Thymus (tissue), 11 donors: ENCODE data around the gene STRIP2. TPM values are rescaled to one million over a fixed set of nuclear protein-coding genes. Genes with fewer than 3 reads are reported as not detected.
"Not testable (repeated sequence)": the region's sequence is repeated elsewhere in the genome, so short reads cannot be mapped to it uniquely, and the experiment has no call there.

Source experiments
- DNase-seq, 9 donors: peaks; one replicate each; pipeline ENCODE4 v3.0.0-alpha.2; 2013; ENCODE audit warnings: low spot score in 9 of 9, low read depth in 6 of 9, missing footprints in 1 of 9
- H3K27ac ChIP-seq, 2 donors: one replicate each; pipeline ENCODE4 v1.5.1; 2013; ENCODE audit warnings: control low read depth in 1 of 2, low read depth in 1 of 2, low read length in 1 of 2, mild to moderate bottlenecking in 1 of 2, moderate library complexity in 1 of 2
- H3K27me3 ChIP-seq, 2 donors: one replicate each; pipeline ENCODE4 v1.5.1; 2013; ENCODE audit warnings: low read length in 1 of 2; ENCODE audit not compliant: control insufficient read depth in 2 of 2, insufficient read depth in 1 of 2
- H3K36me3 ChIP-seq, 2 donors: one replicate each; pipeline ENCODE4 v1.5.1; 2013; ENCODE audit warnings: low read length in 1 of 2, mild to moderate bottlenecking in 1 of 2, moderate library complexity in 1 of 2; ENCODE audit not compliant: control insufficient read depth in 2 of 2, insufficient read depth in 2 of 2
- H3K4me1 ChIP-seq, 2 donors: one replicate each; pipeline ENCODE4 v1.5.1; 2013; ENCODE audit warnings: low read length in 2 of 2; ENCODE audit not compliant: control insufficient read depth in 2 of 2, insufficient read depth in 2 of 2
- H3K4me3 ChIP-seq, 2 donors: one replicate each; pipeline ENCODE4 v1.5.1; 2013; ENCODE audit warnings: low read length in 2 of 2, control low read depth in 1 of 2, mild to moderate bottlenecking in 1 of 2
- H3K9me3 ChIP-seq, 2 donors: one replicate each; pipeline ENCODE4 v1.5.1; 2013; ENCODE audit warnings: low read length in 1 of 2, mild to moderate bottlenecking in 1 of 2; ENCODE audit not compliant: control insufficient read depth in 2 of 2, insufficient read depth in 1 of 2
- WGBS: extraction: QIAGEN DNeasy Blood & Tissue Kit; methylation state at CpG from one replicate; pipeline ENCODE4 v1.1.7; 2013; 5-methylcytosine and 5-hydroxymethylcytosine counted together
- polyA plus RNA-seq: library from polyadenylated mRNA; stranded (reverse); fragments of 200-250 nt; gene quantifications from one replicate; pipeline ENCODE4 v1.2.3, GENCODE V29; 2013
- total RNA-seq: library from RNA; stranded (reverse); fragments of 120-200 nt; gene quantifications from one replicate; pipeline ENCODE4 v1.2.4, GENCODE V29; 2013
- donor health status: healthy.

STRIP2 gene
- total and polyA plus RNA-seq, 2 donors: 1.4 to 1.9 TPM

- no peak overlapping the region for H3K4me3 ChIP-seq
- no peaks in the 10 kb centered on the region for H3K4me1 ChIP-seq
- peaks cover 0 to 15% of the 10 kb centered on the region in 2 donors for H3K27me3 ChIP-seq
- H3K36me3 ChIP-seq: no peaks in the 10 kb centered on the region
- no peak overlapping the region for H3K27ac ChIP-seq
- 60% methylated on average over 5 of the region's 5 CpGs for WGBS
- no peaks in the 10 kb centered on the region for H3K9me3 ChIP-seq
- DNase-seq: no peak
Observed at GRCh38 chr7:129522971-129523340, 88.7 kb downstream of the STRIP2 start.

GRCh38 chr7:129523924-129524323 is 89.7 kb downstream of the STRIP2 start:
- H3K9me3 ChIP-seq: no peaks in the 10 kb centered on the region
- no peak for DNase-seq
- peaks cover 0 to 15% of the 10 kb centered on the region in 2 donors for H3K27me3 ChIP-seq
- H3K27ac ChIP-seq: no peak overlapping the region
- 92% methylated on average over 3 of the region's 3 CpGs for WGBS
- no peak overlapping the region for H3K4me3 ChIP-seq
- no peaks in the 10 kb centered on the region for H3K36me3 ChIP-seq
- no peaks in the 10 kb centered on the region for H3K4me1 ChIP-seq

DNA sequence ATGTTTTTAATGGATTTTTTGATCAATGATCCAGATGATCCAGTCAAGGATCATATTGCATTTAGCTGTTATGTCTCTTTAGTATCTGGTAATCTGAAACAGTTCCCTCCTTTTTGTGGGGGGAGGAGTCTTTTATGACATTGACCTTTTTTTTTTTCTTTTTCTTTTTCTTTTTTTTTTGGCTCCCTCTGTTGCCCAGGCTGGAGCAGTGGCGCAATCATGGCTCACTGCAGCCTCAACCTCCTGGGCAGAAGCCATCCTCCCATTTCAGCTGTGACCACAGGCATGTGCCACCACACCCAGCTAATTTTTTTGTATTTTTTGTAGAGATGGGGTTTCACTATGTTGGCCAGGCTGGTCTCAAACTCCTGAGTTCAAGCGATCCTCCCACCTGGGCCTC is 90.2 kb downstream of the STRIP2 start:
- not testable (repeated sequence) for H3K27ac ChIP-seq, H3K36me3 ChIP-seq, H3K4me1 ChIP-seq, H3K4me3 ChIP-seq, DNase-seq, H3K9me3 ChIP-seq
- WGBS: 88% methylated on average over 2 of the region's 2 CpGs
- H3K27me3 ChIP-seq: peaks cover 0 to 15% of the 10 kb centered on the region in 2 donors

DNA sequence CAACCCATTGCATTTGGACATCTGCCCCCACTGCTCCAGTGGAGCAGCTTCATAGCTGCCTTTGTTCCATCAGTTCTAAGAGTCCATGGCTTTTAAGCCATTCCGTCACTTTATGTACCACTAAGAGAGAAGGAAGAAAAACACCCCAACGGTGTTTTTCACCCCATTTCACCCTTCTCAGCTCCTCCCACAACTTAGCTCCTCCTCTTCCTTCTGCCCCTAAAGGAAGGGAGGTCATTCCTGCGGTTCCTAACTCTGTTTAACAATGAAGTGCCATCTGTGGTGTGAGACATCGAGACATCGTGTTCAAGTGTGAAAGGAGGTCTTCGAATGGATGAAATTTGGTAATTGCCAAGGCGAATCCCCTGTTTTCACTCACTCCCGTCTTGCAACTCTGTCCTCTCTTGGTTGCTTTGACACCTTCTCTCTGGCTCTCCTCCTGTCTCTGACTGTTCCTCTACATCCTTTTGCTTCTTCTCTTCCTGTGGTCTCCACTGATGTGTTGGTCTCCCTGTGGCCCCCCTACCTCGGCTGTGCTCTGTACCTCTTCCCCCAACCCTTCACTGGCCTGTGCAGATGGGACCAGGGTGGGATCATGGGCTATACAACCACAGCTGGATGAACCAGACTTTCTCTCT is 91.1 kb downstream of the STRIP2 start:
- Histone ChIP-seq H3K36me3 (no peaks in the 10 kb centered on the region), H3K27ac (no peak overlapping the region), H3K27me3 (peaks cover 0 to 15% of the 10 kb centered on the region in 2 donors), H3K4me3 (no peak overlapping the region), H3K4me1 (no peaks in the 10 kb centered on the region), H3K9me3 (no peaks in the 10 kb centered on the region)
- no peak for DNase-seq
- WGBS: 86% methylated on average over 9 of the region's 9 CpGs

DNA sequence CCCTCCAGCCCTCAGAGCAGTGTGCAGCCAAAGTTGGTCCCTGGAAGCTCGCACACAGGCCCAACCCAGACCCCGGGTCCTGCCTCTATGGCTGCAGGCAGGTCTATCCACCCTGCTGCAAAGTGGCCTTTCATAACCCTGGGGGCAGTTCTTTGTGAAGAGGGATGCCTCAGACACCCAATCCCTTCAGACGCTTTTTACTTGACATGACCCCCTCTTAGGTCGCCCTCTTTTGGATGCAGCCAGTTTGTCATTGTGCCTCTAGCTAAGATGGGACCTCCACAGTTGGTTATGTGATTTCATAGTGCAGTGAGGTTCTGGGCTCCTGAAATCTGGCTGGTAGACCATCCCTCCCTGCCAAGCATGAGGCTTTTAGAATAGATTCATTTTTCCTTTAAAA is 95.4 kb downstream of the STRIP2 start:
- Histone ChIP-seq H3K4me3 (no peak overlapping the region), H3K27me3 (peaks cover 0 to 2% of the 10 kb centered on the region in 2 donors), H3K27ac (no peak overlapping the region), H3K9me3 (no peaks in the 10 kb centered on the region), H3K4me1 (no peaks in the 10 kb centered on the region), H3K36me3 (no peaks in the 10 kb centered on the region)
- no peak for DNase-seq
- 96% methylated on average over 4 of the region's 4 CpGs for WGBS

- H3K9me3 ChIP-seq: no peaks in the 10 kb centered on the region
- no peak for DNase-seq
- H3K4me3 ChIP-seq: no peak overlapping the region
- WGBS: 89% methylated on average over 5 of the region's 5 CpGs
- H3K27ac ChIP-seq: no peak overlapping the region
- no peaks in the 10 kb centered on the region for H3K36me3 ChIP-seq
- H3K4me1 ChIP-seq: no peaks in the 10 kb centered on the region
- no peaks in the 10 kb centered on the region for H3K27me3 ChIP-seq
Observed at GRCh38 chr7:129530795-129531391, 96.7 kb downstream of the STRIP2 start.

DNA sequence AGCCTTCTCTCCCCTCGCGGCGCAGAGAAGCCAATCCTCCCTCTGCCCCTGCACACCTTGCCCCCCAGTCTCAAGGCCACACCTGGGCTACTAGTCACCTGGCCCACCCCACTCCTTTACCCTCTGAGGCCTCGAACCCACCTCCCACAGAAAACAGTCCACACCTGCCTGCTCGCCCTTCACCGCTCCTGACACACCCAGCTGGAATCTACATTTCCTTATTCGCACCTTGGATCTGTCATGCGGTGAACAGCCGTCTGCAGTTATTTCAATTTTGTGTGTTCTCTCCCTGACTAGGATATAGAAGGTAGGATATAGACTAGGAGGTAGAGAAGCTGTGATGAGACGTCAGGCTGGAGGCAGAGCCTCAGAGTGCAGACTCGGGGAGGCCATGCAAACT is 97.5 kb downstream of the STRIP2 start:
- Histone ChIP-seq H3K36me3 (no peaks in the 10 kb centered on the region), H3K9me3 (no peaks in the 10 kb centered on the region), H3K4me3 (no peak overlapping the region), H3K27me3 (no peaks in the 10 kb centered on the region), H3K27ac (no peak overlapping the region), H3K4me1 (no peaks in the 10 kb centered on the region)
- DNase-seq: no peak
- 89% methylated on average over 11 of the region's 11 CpGs for WGBS

DNA sequence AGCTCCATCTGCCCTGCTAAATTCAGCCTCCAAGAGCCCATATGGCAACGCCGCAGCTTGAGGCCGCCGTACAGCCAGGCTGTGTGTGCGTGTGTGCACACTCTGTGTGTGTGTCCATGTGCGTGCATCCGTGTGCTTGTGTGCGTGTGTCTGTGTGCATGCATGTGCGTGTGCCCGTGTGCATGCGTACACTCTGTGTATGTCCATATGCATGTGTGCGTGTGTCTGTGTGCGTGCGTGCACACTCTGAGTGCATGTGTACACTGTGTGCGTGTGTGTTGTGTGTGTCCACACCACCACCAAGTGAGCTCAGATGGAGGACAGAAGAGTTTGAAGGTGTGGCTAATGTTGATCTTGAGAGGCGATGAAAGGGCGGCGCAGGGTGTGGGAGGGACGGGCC is 98.1 kb downstream of the STRIP2 start:
- Histone ChIP-seq H3K36me3 (no peaks in the 10 kb centered on the region), H3K4me3 (no peak overlapping the region), H3K9me3 (no peaks in the 10 kb centered on the region), H3K27me3 (no peaks in the 10 kb centered on the region), H3K27ac (no peak overlapping the region), H3K4me1 (no peaks in the 10 kb centered on the region)
- no peak for DNase-seq
- 91% methylated on average over 19 of the region's 19 CpGs for WGBS

DNA sequence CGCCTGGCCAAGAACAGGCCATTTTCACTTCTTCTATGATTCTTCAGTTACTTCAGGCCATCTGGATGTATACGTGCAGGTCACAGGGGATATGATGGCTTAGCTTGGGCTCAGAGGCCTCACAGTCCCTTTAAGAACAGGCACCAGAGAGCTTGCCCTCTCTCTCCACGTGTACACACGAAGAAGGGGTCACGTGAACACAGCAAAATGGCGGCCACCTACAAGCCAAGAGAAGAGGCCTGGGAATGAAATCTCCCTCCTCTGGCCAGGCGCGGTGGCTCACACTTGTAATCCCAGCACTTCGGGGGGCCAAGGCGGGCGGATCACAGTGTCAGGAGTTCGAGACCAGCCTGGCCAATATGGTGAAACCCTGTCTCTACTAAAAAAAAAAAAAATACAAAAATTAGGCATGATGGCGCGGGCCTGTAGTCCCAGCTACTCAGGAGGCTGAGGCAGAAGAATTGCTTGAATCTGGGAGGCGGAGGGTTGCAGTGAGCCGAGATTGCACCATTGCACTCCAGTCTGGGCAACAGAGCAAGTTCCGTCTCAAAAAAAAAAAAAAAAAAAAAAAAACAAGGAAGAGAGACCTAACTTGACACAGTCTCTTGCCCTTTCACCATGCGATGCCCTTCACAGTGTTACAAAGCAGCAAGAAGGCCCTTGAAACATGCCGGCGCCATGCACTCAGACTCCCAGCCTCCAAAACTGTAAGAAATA is 100.5 kb downstream of the STRIP2 start:
- H3K4me3 ChIP-seq: not testable (repeated sequence)
- 95% methylated on average over 20 of the region's 20 CpGs for WGBS

More for the DNA sequence above, 100.5 kb downstream of the STRIP2 start:
- not testable (repeated sequence) for H3K27me3 ChIP-seq, H3K36me3 ChIP-seq, H3K4me1 ChIP-seq, H3K27ac ChIP-seq, DNase-seq, H3K9me3 ChIP-seq
